HG02840 (cell line): ENCODE results near the gene RANBP1.
"Not testable (repeated sequence)": the region's sequence is repeated elsewhere in the genome, so short reads cannot be mapped to it uniquely, and the experiment has no call there.

Experiments used
- ATAC-seq: cut with Tn5 transposase; IDR thresholded peaks from one replicate; pipeline ENCODE4 v1.9.1; 2021; ENCODE audit warnings: mild to moderate bottlenecking, moderate library complexity, moderate number of reproducible peaks; ENCODE audit not compliant: unreplicated experiment, low FRiP score

Gene RANBP1

GRCh38 chr22:20147237-20147988 lies 31.5 kb downstream of the RANBP1 start:
- ATAC-seq, result no peak

DNA sequence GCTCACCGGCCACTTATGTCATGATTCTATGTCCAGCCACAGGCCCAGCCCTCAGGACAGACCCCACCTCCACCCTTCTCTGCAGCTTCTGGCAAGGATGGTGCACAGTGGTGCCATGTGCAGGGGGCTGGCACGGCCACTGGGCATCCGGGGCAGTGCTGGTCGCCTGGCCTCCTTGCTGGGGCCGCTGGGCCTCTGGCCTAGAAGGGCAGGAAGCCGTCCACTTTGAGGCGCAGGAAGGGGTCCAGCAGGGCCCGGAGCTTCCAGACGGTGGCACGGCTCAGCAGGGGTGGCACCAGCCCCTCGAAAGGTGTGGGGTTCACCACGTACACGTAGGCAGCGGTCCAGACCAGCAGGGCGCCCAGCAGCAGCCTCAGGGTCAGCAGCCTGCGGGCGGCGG lies 32.5 kb downstream of the RANBP1 start:
- ATAC-seq, result no peak

DNA sequence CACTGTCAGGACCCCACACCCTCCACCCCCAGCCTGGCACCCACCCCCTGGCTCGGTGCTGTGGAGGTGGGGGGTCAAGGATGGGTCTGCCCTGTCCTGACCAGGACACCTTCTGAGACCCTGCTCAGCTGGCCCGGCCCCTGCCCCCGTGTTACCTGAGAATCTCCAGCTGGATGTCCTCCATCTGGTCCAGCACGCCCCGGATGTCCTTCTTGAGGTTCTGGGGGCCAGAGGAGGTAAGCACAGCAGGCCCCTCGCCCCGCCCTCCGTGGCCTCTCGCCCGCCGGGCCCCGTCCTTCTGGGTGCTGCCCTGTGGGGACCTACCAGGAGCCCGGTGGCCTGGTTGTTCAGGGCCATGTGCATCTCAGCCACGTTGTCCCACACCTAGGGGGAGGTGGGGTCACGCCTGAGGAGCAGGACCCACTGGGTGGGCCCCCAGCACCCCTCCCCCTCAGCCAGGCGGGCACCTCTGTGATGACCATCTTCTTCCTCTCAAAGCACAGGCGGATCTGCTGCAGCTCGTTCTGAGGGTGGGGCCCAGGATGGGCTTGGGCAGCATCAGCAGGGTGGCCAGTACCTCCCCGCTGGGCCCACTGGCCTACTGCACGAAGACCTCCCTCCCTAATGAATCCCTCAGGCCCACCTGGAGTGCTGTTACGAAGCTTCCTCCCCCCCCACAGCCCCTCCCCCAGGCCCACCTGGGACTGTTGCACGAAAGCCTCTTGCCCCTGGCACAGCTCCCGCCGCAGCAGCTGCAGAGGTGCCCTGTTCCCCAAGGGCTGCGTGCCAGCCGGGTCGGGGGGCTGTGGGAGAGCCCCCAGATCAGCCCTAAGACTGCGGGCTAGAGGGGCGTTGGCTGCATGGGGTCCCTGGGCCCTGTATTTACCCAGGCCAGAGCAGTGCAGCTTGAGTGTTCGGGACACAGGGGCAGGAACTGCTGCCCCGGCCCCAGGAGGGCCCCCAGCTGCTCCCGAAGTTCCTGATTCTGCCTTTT lies 33.6 kb downstream of the RANBP1 start:
- ATAC-seq, result no peak

DNA sequence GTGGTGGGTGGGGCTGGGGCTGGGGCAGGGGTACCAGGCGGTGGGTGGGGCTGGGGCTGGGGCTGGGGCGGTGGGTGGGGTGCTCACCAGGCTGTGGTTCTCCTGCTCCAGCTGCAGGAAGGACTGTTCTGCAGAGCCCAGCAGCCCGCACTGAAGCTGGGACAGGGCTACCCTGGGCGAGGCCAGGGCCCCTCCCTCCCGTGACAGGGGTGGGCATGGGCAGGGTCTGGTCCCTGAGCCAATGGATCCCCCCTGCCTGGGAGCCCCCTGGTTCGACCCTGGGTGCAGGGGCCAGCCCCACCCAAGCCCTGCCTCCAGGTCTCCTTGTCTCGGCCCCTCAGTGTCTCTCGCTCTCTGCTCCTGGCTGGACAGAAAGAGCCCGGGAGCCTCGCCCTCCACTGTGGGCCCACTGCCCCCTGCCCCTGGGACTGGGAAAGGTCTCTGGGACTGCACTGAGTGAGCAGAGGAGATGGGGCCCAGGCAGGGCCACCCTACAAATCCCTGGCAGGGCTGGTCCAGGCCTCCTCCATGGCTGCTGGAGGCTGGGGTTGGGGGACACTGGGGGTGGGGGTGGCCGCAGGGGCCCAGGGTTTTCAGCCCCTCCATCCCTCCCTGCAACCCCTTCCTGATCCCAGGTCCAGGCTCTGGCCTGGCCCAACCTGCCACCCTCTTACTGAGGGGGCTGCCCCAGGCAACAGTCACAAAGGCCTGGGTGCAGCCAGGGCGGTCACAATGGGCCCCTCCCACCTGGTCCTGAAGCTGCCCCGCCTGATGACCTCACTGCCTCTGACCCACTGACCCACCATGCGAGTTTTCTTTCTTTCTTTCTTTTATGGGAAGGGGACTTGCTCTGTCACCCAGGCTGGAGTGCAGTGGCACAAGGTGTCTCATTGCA lies 34.7 kb downstream of the RANBP1 start, which contains the start of gene CCDC188:
Gene CCDC188, minus strand, starts transcription at position 675 of the 895 bp plus-strand sequence. Its CDS starts 69 bp downstream, at position 606.
- no peak for ATAC-seq

DNA sequence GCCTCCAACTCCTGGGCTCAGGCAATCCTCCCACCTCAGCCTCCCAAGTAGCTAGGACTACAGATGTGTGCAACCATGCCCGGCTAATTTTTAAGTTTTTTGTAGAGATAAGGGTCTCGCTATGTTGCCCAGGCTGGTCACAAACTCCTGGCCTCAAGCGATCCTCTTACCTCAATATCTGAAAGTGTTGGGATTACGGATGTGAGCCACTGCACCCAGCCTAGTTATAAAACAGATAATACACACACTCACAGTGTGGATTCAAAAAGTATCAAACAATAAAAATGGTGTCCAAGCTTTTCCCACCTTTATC lies 35.3 kb downstream of the RANBP1 start:
- no peak for ATAC-seq

DNA sequence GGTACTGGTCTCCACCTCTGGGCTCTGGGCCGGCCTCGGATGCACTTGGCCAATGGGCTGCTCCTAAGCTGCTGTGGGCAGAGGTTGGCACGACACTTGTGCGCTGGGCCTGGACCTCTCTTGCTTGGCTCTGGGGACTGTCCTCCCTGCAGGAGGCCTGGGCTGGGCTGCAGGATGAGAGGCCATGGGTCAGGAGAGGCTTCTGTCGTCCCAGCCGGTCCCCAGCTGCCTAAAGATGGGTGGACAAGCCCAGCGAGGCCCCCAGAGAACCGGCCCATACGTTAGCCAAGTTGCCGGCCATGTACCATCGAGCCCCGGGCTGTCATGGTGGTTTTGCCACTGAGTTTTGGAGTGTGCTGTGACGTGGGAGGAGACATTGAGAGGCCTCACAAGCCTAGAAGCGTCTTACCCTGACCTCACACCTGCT lies 36.6 kb downstream of the RANBP1 start:
- no peak for ATAC-seq

DNA sequence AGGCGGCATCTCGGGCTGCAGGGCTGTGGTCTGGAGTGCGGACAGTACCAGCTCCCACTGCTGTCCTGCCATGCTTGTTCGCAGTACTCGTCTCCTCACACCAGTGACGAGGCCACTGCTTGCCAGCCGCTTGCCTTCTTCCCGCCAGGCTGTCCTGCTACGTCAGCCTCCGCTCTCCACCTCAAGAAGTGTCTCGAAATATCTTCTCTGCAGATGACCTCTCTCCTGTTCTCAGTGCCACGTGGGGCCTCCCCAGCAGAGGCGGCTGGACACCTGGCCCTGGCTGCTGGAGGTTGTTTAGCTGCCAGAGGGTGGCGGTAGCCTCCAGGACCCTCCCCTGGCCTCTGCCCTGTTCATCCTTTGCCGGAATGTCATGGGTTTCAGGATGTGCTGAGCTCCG lies 38.0 kb downstream of the RANBP1 start:
- no peak for ATAC-seq

DNA sequence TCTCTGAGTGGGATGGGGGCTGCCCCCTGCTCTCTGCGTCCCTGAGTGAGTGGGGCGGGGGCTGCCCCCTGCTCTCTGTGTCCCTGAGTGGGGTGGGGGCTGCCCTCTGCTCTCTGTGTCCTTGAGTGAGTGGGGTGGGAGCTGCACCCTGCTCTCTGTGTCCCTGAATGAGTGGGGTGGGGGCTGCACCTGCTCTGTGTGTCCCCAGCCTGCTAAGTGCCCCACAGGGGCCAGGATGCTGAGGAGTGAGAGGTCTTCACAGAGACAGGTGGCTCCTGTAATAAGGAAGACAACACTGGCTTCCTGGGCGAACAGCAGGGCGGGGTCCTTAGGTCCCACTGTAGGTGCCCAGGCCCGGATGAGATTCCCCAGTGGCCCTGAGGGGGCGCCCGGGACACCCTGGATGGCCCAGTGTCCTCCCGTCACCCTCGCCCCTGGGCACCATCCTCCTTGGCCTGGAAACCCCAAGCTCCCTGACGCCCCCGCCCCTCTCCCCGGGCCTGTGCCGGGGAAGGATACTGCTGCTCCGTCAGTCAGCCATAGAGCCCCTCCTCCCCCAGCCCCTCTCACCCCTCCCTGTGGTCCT lies 38.8 kb downstream of the RANBP1 start:
- no peak for ATAC-seq

- ATAC-seq, result no peak
Observed at GRCh38 chr22:20155330-20156041, 39.6 kb downstream of the RANBP1 start.

GRCh38 chr22:20156042-20156389 lies 40.1 kb downstream of the RANBP1 start:
- no peak for ATAC-seq

DNA sequence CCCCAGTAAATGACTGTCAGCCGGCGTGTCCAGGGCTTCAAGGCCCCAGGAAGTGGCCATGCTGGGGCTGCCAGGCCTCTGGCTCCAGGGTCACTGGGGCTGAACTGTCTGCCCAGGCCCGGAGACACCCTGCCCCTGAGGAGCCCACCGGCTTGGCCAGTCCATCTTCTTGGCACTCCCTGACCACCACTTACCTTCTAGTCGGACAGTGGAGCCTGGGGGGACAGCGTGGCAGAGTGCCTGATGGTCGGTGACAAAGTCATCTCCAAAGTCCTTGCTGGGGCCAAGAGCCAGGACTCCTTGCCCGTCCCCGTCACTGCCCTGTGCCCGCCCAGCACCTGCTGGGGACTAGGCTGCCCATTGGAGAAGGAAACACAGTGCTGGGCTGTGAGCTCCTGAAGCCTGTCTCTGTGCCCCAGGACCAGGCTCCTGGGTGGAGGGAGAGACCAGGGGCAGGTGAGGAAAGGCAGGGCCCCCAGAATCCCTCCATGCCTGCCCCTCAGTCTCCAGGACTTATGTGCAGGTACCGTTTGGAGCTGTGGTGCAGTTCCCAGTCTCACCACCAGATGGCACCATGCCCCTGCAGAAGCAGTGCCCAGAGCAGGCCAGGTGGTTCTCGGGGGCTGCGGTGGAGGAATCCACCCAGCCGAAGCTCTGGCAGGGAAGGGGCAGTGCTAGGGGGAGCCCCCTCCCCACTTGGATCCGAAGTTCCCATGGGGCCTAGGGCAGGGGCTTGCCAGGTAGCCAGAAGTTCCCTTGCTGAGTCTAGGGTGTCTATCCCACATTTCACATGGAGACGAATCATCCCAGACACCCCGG lies 40.9 kb downstream of the RANBP1 start:
- ATAC-seq, result no peak

DNA sequence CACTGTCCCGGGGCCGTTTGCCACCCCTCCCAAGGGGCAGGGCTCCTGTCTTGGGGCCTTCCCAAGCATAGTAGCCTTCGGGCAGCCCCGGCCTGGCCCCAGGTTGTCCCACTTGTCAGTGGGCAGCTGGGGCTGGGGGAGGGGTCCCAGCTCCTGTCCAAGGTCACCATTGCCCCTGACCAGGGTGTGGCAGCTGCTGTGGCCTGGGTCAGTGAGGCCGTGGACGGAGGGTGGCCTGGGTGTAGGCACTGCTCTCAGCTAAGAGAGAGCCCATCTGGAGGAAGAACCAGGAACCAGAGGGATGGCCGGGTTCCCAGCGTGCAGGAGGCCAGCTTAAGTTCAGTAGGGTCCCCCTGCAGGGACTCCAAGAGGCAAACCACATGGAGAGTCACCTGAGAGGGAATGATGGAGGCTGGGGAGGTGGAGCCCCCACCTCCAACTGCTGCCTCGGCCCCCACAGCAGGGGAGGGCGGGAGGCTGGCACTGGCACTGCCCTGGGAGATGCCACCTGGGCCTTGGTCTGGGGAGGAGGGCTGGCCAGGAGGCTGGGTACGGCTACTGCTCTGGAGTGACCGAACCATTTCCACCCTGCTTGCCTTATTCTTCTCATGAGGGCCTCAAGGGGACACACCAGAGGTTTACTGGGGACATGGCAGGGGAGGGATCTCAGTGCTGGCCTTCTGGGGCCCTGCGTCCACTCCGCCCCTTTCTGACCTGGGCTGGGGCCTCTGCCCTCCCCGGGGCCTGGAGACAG lies 41.7 kb downstream of the RANBP1 start:
- no peak for ATAC-seq

DNA sequence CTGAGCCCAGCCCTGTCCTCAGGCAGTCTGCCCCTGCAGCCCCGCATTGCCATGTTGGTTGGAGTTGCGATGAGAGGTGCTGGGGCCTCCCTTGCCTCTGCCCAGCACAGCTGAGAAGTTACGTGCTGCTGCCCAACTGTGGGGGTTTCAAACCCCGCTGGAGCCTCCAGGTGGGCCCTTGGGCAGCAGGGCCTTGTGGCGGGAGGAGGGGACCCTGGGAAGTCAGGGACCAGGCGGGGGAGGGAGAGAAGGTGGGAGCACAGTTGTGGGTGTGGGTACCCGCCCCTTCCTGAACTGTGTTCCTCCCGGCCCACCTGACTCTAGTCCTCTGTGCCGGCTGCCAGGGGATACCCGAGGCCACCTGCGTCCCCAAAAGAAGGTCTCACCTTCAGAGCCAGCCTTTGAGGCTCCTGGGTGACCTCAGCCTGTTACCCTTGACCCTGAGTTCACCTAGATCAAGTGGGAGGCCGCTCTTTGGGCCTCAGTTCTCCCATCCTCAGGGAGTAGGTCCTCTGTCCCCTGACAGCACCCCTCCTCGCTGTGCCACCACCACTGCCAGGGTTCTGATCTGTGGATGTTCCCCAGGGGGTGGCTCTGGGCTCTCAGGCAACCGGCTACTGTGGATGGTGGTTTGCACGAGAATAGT lies 42.6 kb downstream of the RANBP1 start:
- no peak for ATAC-seq

GRCh38 chr22:20159076-20159475 lies 43.2 kb downstream of the RANBP1 start:
- ATAC-seq, result no peak

DNA sequence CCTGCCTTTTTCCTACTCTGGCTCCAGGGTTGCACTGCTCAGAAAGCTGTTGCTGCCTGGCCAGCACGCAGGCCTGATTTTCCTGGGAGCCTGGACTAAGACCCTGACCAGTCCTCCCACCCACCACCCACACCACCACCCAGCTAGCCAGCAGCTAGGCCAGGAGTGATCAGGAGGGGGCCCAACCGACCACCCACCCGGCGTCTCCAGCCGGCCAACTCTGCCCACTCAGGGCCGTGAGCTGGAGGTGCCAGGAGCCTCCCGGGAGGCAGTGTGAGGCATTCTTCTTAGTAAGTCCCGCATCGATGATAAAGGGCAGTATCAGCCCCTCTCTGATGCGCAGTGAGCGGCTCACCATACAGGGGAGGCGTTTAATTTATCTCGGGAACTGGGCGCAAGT lies 43.6 kb downstream of the RANBP1 start:
- ATAC-seq, result not testable (repeated sequence)

DNA sequence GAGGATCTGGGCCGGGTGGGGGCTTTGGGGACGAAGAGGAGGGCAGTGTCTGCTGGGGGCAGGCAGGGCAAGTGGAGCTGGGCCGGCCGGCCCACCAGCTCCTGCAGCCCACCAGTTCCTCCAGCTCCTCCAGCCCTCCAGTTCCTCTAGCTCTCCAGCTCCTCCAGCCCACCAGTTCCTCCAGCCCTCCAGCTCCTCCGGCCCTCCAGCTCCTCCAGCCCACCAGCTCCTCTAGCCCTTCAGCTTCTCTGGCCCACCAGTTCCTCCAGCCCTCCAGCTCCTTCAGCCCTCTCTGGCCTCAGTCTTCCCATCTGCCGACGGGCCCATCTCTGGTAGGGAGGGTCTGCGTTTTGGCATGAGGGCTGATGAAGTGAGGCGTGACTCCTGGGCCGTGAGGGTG lies 44.1 kb downstream of the RANBP1 start:
- no peak for ATAC-seq

DNA sequence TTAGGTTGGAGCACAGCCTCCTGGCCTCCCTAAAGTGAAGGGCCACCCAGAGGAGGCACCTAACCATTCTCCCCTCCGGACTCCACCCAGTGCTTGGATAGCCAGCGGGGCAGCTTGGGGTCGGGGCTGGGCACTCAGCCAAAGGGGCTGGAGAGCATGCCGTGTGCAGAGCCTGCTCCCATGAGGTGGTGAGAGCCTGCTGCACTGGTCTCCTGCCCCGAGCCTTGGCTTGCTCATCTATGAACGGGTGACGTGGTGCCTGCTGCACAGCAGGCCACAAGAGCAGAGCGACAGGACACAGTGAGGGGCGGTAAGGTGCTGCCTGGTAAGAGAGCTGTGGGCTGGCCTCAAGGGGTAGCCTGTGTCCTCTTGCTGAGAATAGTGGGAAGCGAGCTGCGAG lies 49.0 kb downstream of the RANBP1 start:
- ATAC-seq, result no peak

GRCh38 chr22:20165421-20165820 lies 49.5 kb downstream of the RANBP1 start:
- no peak for ATAC-seq
